Neural cell (in vitro differentiated cells): Measurements from ENCODE around the gene ZBTB14. TPM values are rescaled to one million over a fixed set of nuclear protein-coding genes. Genes with fewer than 3 reads are reported as not detected.

Experiments
- H2AFZ ChIP-seq: fragments of 200-600, 300-800 bp; sonication (generic), shearing (Covaris generic); 2 replicates; pipeline ENCODE4 v1.6.0; 2014; ENCODE audit warnings: low read depth, mild to moderate bottlenecking, antibody characterized with exemption, low read length, moderate library complexity
- H3F3A ChIP-seq: fragments of 200-600 bp; shearing (Covaris generic); 2 replicates; pipeline ENCODE4 v1.6.1; 2016; ENCODE audit warnings: mild to moderate bottlenecking, moderate library complexity, mixed read lengths, antibody characterized with exemption, low read length; ENCODE audit not compliant: insufficient read depth, poor library complexity, severe bottlenecking
- H3K27ac ChIP-seq: fragments of 200-600, 300-800 bp; sonication (generic), shearing (Covaris generic); 2 replicates; pipeline ENCODE4 v1.5.1; 2014; ENCODE audit warnings: mild to moderate bottlenecking, low read length, moderate library complexity
- H3K27me3 ChIP-seq: fragments of 300-800, 200-600 bp; sonication (generic), shearing (Covaris generic); 2 replicates; pipeline ENCODE4 v1.6.0; 2014; ENCODE audit warnings: mild to moderate bottlenecking, low read depth, low read length, moderate library complexity; ENCODE audit not compliant: insufficient read depth
- H3K36me3 ChIP-seq: fragments of 300-800, 200-600 bp; sonication (generic), shearing (Covaris generic); 2 replicates; pipeline ENCODE4 v1.5.1; 2014; ENCODE audit warnings: mild to moderate bottlenecking, antibody characterized with exemption, low read length, moderate library complexity; ENCODE audit not compliant: insufficient read depth
- H3K4me2 ChIP-seq: fragments of 300-800, 200-600 bp; sonication (generic), shearing (Covaris generic); 2 replicates; pipeline ENCODE4 v1.6.0; 2014; ENCODE audit warnings: mild to moderate bottlenecking, low read length
- H3K4me3 ChIP-seq: fragments of 300-800, 200-600 bp; sonication (generic), shearing (Covaris generic); 2 replicates; pipeline ENCODE4 v1.5.1; 2014; ENCODE audit warnings: mild to moderate bottlenecking, low read length, moderate library complexity
- H3K79me2 ChIP-seq: fragments of 200-600 bp; shearing (Covaris generic); replicated peaks from 2 replicates; pipeline ENCODE4 v1.6.0; 2014; ENCODE audit warnings: mild to moderate bottlenecking, low read length, moderate library complexity; ENCODE audit not compliant: insufficient read depth
- H3K9ac ChIP-seq: fragments of 300-800, 200-600 bp; sonication (generic), shearing (Covaris generic); 2 replicates; pipeline ENCODE4 v1.6.1; 2016; ENCODE audit warnings: mild to moderate bottlenecking, low read length, mixed read lengths
- H3K9me2 ChIP-seq: fragments of 200-600 bp; shearing (Covaris generic); 2 replicates; pipeline ENCODE4 v1.6.1; 2016; ENCODE audit warnings: mild to moderate bottlenecking, low read length, mixed read lengths; ENCODE audit not compliant: insufficient read depth
- H3K9me3 ChIP-seq: fragments of 200-600, 300-800 bp; sonication (generic), shearing (Covaris generic); 2 replicates; pipeline ENCODE4 v1.6.1; 2016; ENCODE audit warnings: mild to moderate bottlenecking, mixed run types, low read length, moderate library complexity, mixed read lengths
- H4K20me1 ChIP-seq: fragments of 200-600 bp; shearing (Covaris generic); 2 replicates; pipeline ENCODE4 v1.6.1; 2016; ENCODE audit warnings: mild to moderate bottlenecking, mixed run types; ENCODE audit not compliant: insufficient read depth
- EP300 ChIP-seq: fragments of 450-650 bp; conservative IDR thresholded peaks from 2 replicates; pipeline ENCODE4 v1.6.1; 2014; ENCODE audit warnings: antibody characterized with exemption, mild to moderate bottlenecking, moderate library complexity; ENCODE audit not compliant: poor library complexity, severe bottlenecking
- EZH2 ChIP-seq: fragments of 200-600, 300-800 bp; shearing (Covaris generic), sonication (generic); IDR thresholded peaks from 2 replicates; pipeline ENCODE4 v1.6.1; 2014; ENCODE audit warnings: antibody characterized with exemption, low read length, borderline replicate concordance, mild to moderate bottlenecking; ENCODE audit not compliant: insufficient read depth, poor library complexity, severe bottlenecking
- MXI1 ChIP-seq: fragments of 450-650 bp; conservative IDR thresholded peaks from 2 replicates; pipeline ENCODE4 v1.6.1; 2014; ENCODE audit warnings: antibody characterized with exemption, mild to moderate bottlenecking; ENCODE audit not compliant: poor library complexity, severe bottlenecking
- POLR2AphosphoS5 ChIP-seq: IDR thresholded peaks from 2 replicates; pipeline ENCODE4 v1.6.1; 2012
- RAD21 ChIP-seq: fragments of 450-650 bp; conservative IDR thresholded peaks from 2 replicates; pipeline ENCODE4 v1.6.1; 2014; ENCODE audit warnings: antibody characterized with exemption, mild to moderate bottlenecking, moderate library complexity
- SMC3 ChIP-seq: fragments of 450-650 bp; conservative IDR thresholded peaks from 2 replicates; pipeline ENCODE4 v1.6.1; 2014; ENCODE audit warnings: antibody characterized with exemption, mild to moderate bottlenecking, moderate library complexity; ENCODE audit not compliant: poor library complexity
- TAF1 ChIP-seq: IDR thresholded peaks from 2 replicates; pipeline ENCODE4 v1.6.1; 2012; ENCODE audit warnings: low read depth
- polyA plus RNA-seq: library from polyadenylated mRNA; depleted of rRNA; stranded (reverse); fragments of >200 nt; gene quantifications from 2 replicates; pipeline ENCODE4 v1.2.3, GENCODE V29; 2014
- TF ChIP-seq, protein P1 (sequence below): fragments of 450-650 bp; IDR thresholded peaks from 2 replicates; pipeline ENCODE4 v1.5.1; 2014; ENCODE audit warnings: antibody characterized with exemption, mild to moderate bottlenecking, moderate library complexity; ENCODE audit not compliant: poor library complexity, severe bottlenecking
- TF ChIP-seq, protein P2 (sequence below): IDR thresholded peaks from 2 replicates; pipeline ENCODE4 v1.6.1; 2012; ENCODE audit warnings: borderline replicate concordance

The ZBTB14 gene
- polyA plus RNA-seq, 1 donor from 2014 or later: 33.5 TPM

DNA sequence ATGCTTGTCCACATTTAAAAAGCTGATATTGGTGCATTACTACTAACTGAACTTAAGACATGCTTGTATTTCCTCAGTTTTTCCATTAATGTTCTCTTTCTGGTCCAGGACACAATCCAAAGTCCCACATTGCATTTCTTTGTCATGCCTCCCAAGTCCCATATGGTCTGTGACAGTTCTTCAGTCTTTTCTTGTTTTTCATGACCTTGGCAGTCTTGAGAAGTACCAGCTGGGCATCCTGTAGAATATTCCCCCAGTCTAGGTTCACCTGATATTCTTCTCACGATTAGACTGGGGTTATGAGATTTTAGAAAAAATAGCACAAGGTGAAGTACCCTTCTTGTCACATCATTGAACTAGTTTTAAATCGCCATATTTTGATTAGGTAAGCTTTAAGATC lies 10.3 kb upstream of the ZBTB14 start:
- TF ChIP-seq SMC3 (no peak), EP300 (no peak), POLR2AphosphoS5 (no peak), RAD21 (no peak), EZH2 (no peak), TAF1 (no peak), MXI1 (no peak)
- TF ChIP-seq, protein P1, sequence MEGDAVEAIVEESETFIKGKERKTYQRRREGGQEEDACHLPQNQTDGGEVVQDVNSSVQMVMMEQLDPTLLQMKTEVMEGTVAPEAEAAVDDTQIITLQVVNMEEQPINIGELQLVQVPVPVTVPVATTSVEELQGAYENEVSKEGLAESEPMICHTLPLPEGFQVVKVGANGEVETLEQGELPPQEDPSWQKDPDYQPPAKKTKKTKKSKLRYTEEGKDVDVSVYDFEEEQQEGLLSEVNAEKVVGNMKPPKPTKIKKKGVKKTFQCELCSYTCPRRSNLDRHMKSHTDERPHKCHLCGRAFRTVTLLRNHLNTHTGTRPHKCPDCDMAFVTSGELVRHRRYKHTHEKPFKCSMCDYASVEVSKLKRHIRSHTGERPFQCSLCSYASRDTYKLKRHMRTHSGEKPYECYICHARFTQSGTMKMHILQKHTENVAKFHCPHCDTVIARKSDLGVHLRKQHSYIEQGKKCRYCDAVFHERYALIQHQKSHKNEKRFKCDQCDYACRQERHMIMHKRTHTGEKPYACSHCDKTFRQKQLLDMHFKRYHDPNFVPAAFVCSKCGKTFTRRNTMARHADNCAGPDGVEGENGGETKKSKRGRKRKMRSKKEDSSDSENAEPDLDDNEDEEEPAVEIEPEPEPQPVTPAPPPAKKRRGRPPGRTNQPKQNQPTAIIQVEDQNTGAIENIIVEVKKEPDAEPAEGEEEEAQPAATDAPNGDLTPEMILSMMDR: no peak
- TF ChIP-seq, protein P2, sequence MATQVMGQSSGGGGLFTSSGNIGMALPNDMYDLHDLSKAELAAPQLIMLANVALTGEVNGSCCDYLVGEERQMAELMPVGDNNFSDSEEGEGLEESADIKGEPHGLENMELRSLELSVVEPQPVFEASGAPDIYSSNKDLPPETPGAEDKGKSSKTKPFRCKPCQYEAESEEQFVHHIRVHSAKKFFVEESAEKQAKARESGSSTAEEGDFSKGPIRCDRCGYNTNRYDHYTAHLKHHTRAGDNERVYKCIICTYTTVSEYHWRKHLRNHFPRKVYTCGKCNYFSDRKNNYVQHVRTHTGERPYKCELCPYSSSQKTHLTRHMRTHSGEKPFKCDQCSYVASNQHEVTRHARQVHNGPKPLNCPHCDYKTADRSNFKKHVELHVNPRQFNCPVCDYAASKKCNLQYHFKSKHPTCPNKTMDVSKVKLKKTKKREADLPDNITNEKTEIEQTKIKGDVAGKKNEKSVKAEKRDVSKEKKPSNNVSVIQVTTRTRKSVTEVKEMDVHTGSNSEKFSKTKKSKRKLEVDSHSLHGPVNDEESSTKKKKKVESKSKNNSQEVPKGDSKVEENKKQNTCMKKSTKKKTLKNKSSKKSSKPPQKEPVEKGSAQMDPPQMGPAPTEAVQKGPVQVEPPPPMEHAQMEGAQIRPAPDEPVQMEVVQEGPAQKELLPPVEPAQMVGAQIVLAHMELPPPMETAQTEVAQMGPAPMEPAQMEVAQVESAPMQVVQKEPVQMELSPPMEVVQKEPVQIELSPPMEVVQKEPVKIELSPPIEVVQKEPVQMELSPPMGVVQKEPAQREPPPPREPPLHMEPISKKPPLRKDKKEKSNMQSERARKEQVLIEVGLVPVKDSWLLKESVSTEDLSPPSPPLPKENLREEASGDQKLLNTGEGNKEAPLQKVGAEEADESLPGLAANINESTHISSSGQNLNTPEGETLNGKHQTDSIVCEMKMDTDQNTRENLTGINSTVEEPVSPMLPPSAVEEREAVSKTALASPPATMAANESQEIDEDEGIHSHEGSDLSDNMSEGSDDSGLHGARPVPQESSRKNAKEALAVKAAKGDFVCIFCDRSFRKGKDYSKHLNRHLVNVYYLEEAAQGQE: no peak
- Histone ChIP-seq H3K4me3 (no peak overlapping the region), H3K27me3 (no peaks in the 10 kb centered on the region), H3K36me3 (no peaks in the 10 kb centered on the region), H3K27ac (no peak overlapping the region), H3K79me2 (no peaks in the 10 kb centered on the region), H3K9me3 (no peaks in the 10 kb centered on the region), H3K9me2 (no peaks in the 10 kb centered on the region), H3K4me2 (no peak overlapping the region), H2AFZ (no peak overlapping the region), H4K20me1 (no peaks in the 10 kb centered on the region), H3K9ac (no peak overlapping the region), H3F3A (no peaks in the 10 kb centered on the region)

DNA sequence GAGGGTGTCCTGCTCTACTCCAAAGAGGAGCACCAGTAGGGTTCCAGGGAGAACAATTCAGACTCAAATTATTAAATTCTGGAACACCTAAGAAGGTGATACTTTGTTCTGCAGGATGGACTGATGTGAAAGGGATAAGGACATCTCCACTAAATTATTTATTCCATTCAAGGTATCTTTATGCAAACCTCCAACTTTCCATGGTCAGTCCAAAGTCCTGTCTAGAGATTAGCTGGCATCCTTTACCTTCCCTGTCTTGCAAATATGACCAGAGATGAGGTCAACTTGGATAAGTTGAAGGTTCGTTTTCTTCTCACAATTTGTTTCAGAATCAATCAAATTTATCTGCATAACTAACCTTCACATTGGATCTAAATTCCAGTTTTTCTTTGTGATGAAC lies 8.7 kb upstream of the ZBTB14 start:
- Histone ChIP-seq H3K27ac (no peak overlapping the region), H3K36me3 (no peaks in the 10 kb centered on the region), H3K4me3 (no peak overlapping the region), H3K27me3 (no peaks in the 10 kb centered on the region), H3F3A (no peaks in the 10 kb centered on the region), H3K4me2 (no peak overlapping the region), H3K9me2 (no peaks in the 10 kb centered on the region), H4K20me1 (no peaks in the 10 kb centered on the region), H2AFZ (no peak overlapping the region), H3K9me3 (no peaks in the 10 kb centered on the region), H3K9ac (no peak overlapping the region), H3K79me2 (no peaks in the 10 kb centered on the region)
- TF ChIP-seq, protein P2: no peak
- TF ChIP-seq TAF1: no peak
- TF ChIP-seq EZH2: no peak
- no peak for TF ChIP-seq MXI1
- no peak for TF ChIP-seq RAD21
- no peak for TF ChIP-seq SMC3
- no peak for TF ChIP-seq EP300
- TF ChIP-seq POLR2AphosphoS5: no peak
- TF ChIP-seq, protein P1: no peak
